Ishikawa (cell line): ENCODE results near the gene FARS2.

Experiments
- CEBPB ChIP-seq: IDR thresholded peaks from 2 replicates; pipeline ENCODE4 v1.6.1; 2012
- CREB1 ChIP-seq: IDR thresholded peaks from 2 replicates; pipeline ENCODE4 v1.6.1; 2012; ENCODE audit warnings: low read depth
- EGR1 ChIP-seq: IDR thresholded peaks from 2 replicates; pipeline ENCODE4 v1.6.1; 2012
- EP300 ChIP-seq: IDR thresholded peaks from 2 replicates; pipeline ENCODE4 v1.6.1; 2012; ENCODE audit warnings: borderline replicate concordance
- FOXM1 ChIP-seq: IDR thresholded peaks from 2 replicates; pipeline ENCODE4 v1.6.1; 2012; ENCODE audit warnings: low read depth, borderline replicate concordance
- MAX ChIP-seq: IDR thresholded peaks from 2 replicates; pipeline ENCODE4 v1.6.1; 2012
- NFIC ChIP-seq: IDR thresholded peaks from 2 replicates; pipeline ENCODE4 v1.6.1; 2012
- RAD21 ChIP-seq: IDR thresholded peaks from 2 replicates; pipeline ENCODE4 v1.6.1; 2012; ENCODE audit warnings: low read depth
- REST ChIP-seq: IDR thresholded peaks from 2 replicates; pipeline ENCODE4 v1.6.1; 2012; ENCODE audit warnings: low read depth, mild to moderate bottlenecking
- TAF1 ChIP-seq: IDR thresholded peaks from 2 replicates; pipeline ENCODE4 v1.6.1; 2012; ENCODE audit warnings: low read depth, mild to moderate bottlenecking
- TCF12 ChIP-seq: IDR thresholded peaks from 2 replicates; pipeline ENCODE4 v1.6.1; 2012; ENCODE audit warnings: low read depth
- TEAD4 ChIP-seq: IDR thresholded peaks from 2 replicates; pipeline ENCODE4 v1.6.1; 2012
- USF1 ChIP-seq: IDR thresholded peaks from 2 replicates; pipeline ENCODE4 v1.6.1; 2012
- YY1 ChIP-seq: IDR thresholded peaks from 2 replicates; pipeline ENCODE4 v1.6.1; 2012; ENCODE audit warnings: low read depth
- ZBTB7A ChIP-seq: IDR thresholded peaks from 2 replicates; pipeline ENCODE4 v1.6.1; 2012; ENCODE audit warnings: low read depth

The FARS2 gene

GRCh38 chr6:5401845-5402738 is 140.8 kb downstream of the FARS2 start:
- TF ChIP-seq RAD21, result peak; percentile 59
- TF ChIP-seq USF1, result no peak
- no peak for TF ChIP-seq TCF12
- TF ChIP-seq EP300, result no peak
- no peak for TF ChIP-seq ZBTB7A

GRCh38 chr6:5403076-5403475 is 141.8 kb downstream of the FARS2 start:
- TF ChIP-seq NFIC (no peak), EP300 (no peak), FOXM1 (no peak), TCF12 (no peak), REST (no peak), CEBPB (no peak), RAD21 (no peak), TEAD4 (no peak), CREB1 (no peak), YY1 (no peak), TAF1 (no peak), ZBTB7A (no peak), USF1 (no peak)

GRCh38 chr6:5403609-5404008 is 142.3 kb downstream of the FARS2 start:
- TF ChIP-seq TCF12 (no peak), NFIC (no peak), TAF1 (no peak), EGR1 (no peak), EP300 (no peak), REST (no peak), TEAD4 (no peak)

GRCh38 chr6:5405976-5406375 is 144.7 kb downstream of the FARS2 start:
- TF ChIP-seq EP300 (no peak), TCF12 (no peak), MAX (no peak)

- TF ChIP-seq REST, result no peak
- no peak for TF ChIP-seq CREB1
- no peak for TF ChIP-seq USF1
- TF ChIP-seq MAX, result no peak
- no peak for TF ChIP-seq EP300
Measured at GRCh38 chr6:5411414-5411813, 150.1 kb downstream of the FARS2 start.
